HL-60/S4 treated with retinoic acid at 250 ng/mL for 4 days and 3 days (cell line): ENCODE results near the gene CXCL17.
"Not testable (repeated sequence)": the region's sequence is repeated elsewhere in the genome, so short reads cannot be mapped to it uniquely, and the experiment has no call there.

Experiments
- in situ Hi-C: fragments of 300-500 bp; cut with MboI; formaldehyde crosslinking; loops from 2 replicates; pipeline ENCODE4 v1.7.0; 2022; ENCODE audit warnings: low sequenced_read_pairs

Gene CXCL17

DNA sequence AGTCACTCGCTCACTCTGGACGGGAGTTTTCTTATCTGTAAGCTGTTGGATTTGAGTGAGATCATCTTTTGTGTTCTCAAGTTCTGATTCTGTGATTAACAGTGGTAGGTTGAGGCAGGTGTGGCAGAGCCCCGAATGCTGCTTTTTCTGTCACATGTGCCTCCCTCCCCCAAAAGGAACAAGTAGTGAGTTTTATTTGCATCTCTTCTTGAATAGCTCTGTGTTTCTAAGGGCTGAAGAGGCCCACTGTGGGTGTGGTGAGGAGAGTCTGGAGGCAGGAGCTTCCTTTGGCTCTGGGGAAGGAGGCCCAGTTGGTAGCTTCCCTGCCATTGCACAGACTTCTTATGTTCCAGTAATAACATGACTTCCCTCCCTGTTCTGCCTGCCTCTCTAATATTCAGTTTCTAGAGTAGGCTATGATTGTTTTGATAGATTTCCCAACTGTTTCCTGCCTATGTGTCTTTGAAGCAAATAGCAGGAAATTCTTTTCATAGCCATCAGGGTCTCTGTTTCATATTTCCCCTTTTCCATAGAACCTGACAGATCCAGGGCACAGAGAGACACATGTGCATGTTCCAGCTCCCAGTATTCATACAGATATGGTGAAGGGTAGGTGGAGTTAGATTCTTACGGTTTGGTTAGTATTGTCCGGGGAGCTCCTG, 23.9 kb upstream of the CXCL17 start:
- in situ Hi-C loops = no loop called here

GRCh38 chr19:42465827-42466280, 23.1 kb upstream of the CXCL17 start:
- in situ Hi-C loops = no loop called here

- in situ Hi-C loops = no loop called here
These were observed 19.1 kb upstream of the CXCL17 start for GRCh38 chr19:42461700-42462324.

- in situ Hi-C loops = not testable (repeated sequence)
These were observed 18.5 kb upstream of the CXCL17 start for GRCh38 chr19:42461231-42461630.

- in situ Hi-C loops = loop anchor here (10.0 kb wide), 1 partner anchor 135 kb away; the partner anchor contains the start of gene CEACAM8
These were observed 17.2 kb upstream of the CXCL17 start for GRCh38 chr19:42459926-42460325.

DNA sequence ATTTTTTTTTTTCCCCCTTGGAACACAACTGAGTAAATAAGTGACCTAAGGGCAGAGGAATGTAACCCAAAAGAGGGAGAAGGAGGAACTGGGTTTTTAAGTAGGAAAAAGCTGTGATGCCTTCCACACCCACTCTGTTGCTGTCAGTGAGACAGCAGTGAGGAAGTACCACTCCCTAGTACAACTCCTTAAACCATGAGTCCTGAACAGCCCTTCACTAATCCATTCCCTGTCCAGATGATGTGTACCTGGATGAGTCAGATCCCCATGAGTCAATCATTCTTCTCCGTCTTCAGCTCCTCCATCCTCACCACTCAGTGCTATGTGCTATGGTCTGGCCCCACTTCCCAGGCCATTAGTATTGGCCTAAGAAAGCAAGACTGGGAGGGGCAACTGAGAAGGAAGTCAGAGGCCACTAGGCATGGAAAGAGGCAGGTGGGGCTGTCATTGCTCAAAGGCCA, 12.9 kb upstream of the CXCL17 start:
- in situ Hi-C loops = loop anchor here (10.0 kb wide), 1 partner anchor 139 kb away; the partner anchor contains the start of gene CEACAM8

DNA sequence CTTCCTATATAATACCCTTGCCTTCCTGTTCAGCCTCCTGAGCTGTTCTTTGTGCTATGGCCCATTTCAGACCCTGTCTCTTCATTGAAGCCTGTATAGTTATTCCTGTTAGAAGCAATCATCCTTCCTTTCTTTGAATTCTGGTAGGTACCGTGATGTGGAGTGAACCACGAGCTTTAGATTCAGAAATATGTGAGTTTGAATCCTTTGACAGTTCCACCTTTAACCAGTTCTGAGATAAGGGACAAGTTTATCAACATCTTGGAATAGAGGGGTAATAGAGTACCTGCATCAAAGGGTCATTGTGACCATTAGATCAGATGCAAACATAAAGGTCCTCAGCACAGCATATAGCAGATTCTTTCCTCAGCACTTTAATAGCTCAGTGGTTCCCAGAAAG, 12.3 kb upstream of the CXCL17 start:
- in situ Hi-C loops = loop anchor here (10.0 kb wide), 1 partner anchor 140 kb away; the partner anchor contains the start of gene CEACAM8

DNA sequence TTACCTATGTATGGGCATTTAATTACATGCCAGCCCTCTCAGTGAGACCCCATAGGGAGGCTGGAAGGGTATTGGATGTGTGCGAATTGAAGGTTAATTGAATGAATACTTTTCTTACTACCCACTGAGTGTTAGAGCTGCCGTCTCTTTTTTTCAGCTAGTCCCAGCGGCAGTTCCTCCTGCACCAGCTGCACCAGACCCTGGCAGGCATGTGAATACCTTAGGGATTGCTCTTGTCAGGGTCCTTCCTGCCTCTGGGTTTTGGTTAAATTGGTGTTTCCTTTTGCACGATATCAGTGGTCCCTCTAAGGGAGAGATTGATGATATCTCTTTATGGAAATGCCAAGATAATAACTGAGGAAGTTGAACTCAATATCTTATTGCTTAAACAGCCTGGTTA, 9.8 kb upstream of the CXCL17 start:
- in situ Hi-C loops = loop anchor here (10.0 kb wide), 1 partner anchor 142 kb away; the partner anchor contains the start of gene CEACAM8

GRCh38 chr19:42450314-42450934, 7.7 kb upstream of the CXCL17 start:
- in situ Hi-C loops = loop anchor here (10.0 kb wide), 1 partner anchor 144 kb away; the partner anchor contains the start of gene CEACAM8

GRCh38 chr19:42448306-42448705, 5.6 kb upstream of the CXCL17 start:
- in situ Hi-C loops = not testable (repeated sequence)

DNA sequence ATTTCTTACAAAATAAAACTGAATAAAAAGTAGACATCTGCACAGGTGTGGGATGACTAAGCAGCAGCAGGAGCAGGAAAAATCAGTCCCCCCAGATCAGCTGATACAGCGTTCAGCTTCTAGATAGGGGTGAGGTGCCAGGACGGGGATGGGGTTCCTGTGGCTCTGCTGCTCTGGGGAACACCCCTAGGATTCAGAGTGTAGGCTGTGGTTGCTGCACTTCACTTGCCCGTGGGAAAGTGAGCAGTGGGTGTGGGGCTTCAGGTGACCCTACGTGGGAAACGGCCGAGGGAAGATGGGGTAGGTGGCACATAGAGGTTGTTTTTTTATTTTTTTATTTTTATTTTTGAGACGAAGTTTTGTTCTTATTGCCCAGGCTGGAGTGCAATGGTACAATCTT, 3.2 kb upstream of the CXCL17 start:
- in situ Hi-C loops = no loop called here

GRCh38 chr19:42443944-42444398, 1.2 kb upstream of the CXCL17 start:
- in situ Hi-C loops = no loop called here

DNA sequence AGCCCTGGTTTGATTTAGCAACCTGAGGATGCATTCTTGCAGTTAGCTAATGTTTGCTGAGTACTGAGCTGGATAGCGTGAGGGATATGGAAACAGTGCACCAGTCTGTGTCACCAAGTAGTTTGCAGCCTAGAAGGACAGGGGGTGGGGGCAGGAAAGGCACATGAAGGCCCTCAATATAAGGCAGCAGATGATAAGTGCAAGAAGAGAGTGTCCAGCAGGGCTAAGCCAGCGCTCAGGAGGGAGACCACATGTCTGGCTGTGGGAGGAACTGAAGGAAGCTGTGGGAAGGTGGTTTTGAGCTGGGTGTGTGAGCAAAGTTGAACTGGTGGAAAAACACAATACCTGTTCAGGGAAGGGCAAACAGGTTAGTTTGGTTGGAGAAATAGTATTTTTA, 1.7 kb downstream of the CXCL17 start:
- in situ Hi-C loops = no loop called here

DNA sequence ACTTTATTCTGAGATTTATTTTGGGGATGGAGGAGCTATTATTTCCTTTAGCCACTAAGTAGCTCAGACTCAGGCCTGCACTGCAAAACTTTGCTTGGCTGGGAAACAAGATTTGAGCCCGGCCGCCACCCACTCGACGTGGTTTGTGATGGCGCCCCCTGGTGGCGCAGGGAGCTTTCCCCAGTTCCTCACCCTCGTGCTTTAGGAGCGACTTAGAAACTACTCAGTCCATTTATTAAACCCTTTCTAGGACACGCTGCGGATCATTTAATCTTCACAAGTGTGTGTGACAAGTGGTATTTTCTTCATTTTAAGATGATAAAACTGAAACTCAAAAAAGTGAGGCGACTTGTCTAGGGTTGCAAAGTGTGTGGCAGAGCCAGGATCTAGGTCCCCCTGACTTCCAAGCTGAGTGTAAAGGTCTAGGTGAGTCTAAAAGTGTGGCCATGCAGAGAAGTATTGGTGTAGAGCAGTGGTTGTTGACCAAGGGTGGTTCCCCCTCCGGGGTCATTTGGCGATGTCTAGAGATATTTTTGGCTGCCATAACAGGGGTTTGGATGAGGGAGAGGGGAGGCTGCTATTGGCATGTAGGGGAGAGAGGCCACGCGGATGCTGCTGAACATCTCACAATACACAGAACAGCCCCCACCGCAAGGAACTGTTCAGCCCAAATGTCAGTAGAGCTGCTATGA, 2.2 kb downstream of the CXCL17 start:
- in situ Hi-C loops = no loop called here

DNA sequence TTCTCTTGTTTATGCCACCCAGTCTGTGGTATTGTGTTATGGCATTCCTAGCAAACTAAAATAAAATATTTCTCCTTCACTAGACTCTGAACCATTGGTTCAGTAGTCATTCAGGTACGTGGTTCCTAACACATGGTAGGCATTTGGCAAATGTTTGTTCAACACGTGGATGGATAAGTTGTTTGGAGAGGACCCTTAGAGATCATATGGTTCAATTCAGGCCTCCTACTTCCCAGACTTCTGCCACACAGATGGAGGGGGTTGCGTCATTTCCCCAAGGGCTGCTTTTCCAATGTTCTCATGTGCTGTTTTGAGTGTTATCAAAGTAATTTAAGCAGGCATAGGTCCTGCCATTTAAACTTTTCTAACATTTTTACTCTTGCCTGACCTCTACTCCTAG, 6.7 kb downstream of the CXCL17 start:
- in situ Hi-C loops = no loop called here

- in situ Hi-C loops = no loop called here
These were observed 7.4 kb downstream of the CXCL17 start for GRCh38 chr19:42435316-42435715.

GRCh38 chr19:42433503-42434260, 9.1 kb downstream of the CXCL17 start:
- in situ Hi-C loops = loop anchor here (5.0 kb wide), 1 partner anchor 321 kb away; no protein-coding TSS in a partner anchor

DNA sequence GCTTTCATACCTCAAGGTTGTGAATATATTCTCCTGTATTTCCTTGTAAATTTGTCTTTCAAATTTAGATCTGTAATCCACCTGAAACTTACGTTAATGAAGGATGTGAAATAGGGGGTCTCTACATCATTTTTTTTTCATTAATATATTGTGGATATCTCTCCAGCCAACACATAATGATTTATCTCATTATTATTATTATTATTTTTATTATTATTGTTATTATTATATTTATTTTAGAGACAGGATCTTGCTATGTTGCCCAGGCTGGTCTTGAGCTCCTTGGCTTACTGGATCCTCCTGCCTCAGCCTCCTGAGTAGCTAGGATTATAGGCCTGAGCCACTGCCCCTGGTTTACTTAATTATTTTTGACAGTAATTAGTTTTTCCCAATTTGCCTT, 11.3 kb downstream of the CXCL17 start:
- in situ Hi-C loops = loop anchor here (5.0 kb wide), 1 partner anchor 319 kb away; no protein-coding TSS in a partner anchor

- in situ Hi-C loops = no loop called here
These were observed 14.1 kb downstream of the CXCL17 start for GRCh38 chr19:42428676-42429075.

GRCh38 chr19:42427313-42427712, 15.4 kb downstream of the CXCL17 start, which contains the start of gene LIPE:
Gene LIPE (minus strand): TSS chr19:42427388. CDS start chr19:42427149, 239 bp downstream.
- in situ Hi-C loops = no loop called here
